GM12801 (cell line): ENCODE measurements around the gene RHOBTB1.

Source experiments
- CTCF ChIP-seq: IDR thresholded peaks from one replicate; pipeline ENCODE4 v1.5.1; 2011; ENCODE audit warnings: control low read depth; ENCODE audit not compliant: insufficient read length; ENCODE audit errors: extremely low read depth

RHOBTB1 gene

GRCh38 chr10:60877777-60878120 lies 66.2 kb downstream of the RHOBTB1 start:
- TF ChIP-seq CTCF: no peak

- no peak for TF ChIP-seq CTCF
Measured at GRCh38 chr10:60877061-60877776, 66.8 kb downstream of the RHOBTB1 start.

- TF ChIP-seq CTCF: no peak
Measured at GRCh38 chr10:60873758-60874157, 70.2 kb downstream of the RHOBTB1 start.

- no peak for TF ChIP-seq CTCF
Measured at GRCh38 chr10:60872451-60872850, 71.5 kb downstream of the RHOBTB1 start.

- TF ChIP-seq CTCF: no peak
Measured at GRCh38 chr10:60871215-60871614, 72.8 kb downstream of the RHOBTB1 start.

GRCh38 chr10:60870803-60871202 lies 73.2 kb downstream of the RHOBTB1 start:
- no peak for TF ChIP-seq CTCF

GRCh38 chr10:60870416-60870728 lies 73.6 kb downstream of the RHOBTB1 start:
- TF ChIP-seq CTCF: no peak
